Middle frontal gyrus (tissue), 1 donor: Measurements from ENCODE around the gene GJD2.

ENCODE experiments used
- DNase-seq: peaks from one replicate; pipeline ENCODE4 v3.0.0-alpha.2; 2015; ENCODE audit warnings: low spot score; ENCODE audit errors: extremely low spot score

Gene GJD2

GRCh38 chr15:34725556-34725955, 29.2 kb downstream of the GJD2 start:
- DNase-seq, result no peak

DNA sequence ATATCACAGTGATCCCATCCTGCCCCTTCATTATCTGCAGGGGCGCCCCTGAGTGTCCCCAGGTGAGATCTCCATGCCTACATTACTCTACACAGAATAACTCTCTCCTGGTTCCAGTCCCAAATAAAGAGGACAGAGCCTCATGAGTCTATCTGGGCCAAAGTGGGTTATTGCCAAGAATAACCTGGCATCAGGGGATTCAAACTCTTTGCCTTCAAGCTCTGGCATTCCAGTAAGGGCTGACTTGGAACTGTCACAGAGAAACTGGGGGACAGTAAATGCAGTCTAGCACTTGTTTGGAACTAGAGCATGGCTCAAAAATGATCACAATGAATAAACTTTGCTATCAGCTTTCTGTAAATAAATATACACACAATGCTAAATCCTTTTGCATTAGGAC, 30.3 kb downstream of the GJD2 start:
- DNase-seq, result no peak

DNA sequence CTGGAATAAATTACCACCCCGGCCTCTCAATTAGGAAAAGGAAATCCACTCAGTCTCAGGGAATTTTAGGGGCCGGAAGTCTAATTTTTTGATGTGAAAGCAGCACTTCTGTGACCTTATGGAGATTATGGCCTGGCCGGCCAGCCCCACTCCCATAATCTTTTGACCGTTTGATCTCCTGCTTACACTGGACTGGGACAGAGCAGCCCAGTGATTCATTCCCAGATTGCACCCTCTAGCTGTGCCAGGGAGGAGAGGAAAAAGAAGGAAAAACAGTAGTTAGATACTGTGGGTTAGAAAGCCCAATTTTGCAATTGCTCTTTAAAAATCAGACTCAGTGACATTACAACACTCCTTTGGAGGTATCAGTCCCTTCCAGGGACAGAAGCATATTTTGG, 32.4 kb downstream of the GJD2 start:
- DNase-seq, result no peak

GRCh38 chr15:34721802-34722438, 32.9 kb downstream of the GJD2 start:
- peak; percentile 22 for DNase-seq

- no peak for DNase-seq
Observed at GRCh38 chr15:34721157-34721801, 33.5 kb downstream of the GJD2 start.

DNA sequence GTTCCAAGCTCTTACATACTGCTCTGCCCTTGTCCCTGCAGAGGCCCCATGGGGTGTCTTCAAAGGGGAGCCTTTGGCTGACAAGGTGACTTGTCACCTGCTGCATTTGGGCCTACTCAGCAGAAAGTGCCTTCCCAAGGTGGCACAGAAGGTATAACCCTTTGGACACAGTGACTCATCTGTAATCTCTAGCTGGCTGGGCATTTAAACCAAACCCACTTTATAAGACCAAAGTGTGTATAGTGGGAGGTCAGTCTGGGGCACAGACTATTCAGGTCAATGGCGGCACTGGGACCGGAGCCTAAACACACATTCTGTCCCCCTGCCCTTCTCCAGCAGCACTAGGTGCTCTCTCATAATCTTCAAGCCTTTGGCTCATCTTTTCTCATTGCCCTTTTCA, 35.1 kb downstream of the GJD2 start:
- DNase-seq, result no peak

DNA sequence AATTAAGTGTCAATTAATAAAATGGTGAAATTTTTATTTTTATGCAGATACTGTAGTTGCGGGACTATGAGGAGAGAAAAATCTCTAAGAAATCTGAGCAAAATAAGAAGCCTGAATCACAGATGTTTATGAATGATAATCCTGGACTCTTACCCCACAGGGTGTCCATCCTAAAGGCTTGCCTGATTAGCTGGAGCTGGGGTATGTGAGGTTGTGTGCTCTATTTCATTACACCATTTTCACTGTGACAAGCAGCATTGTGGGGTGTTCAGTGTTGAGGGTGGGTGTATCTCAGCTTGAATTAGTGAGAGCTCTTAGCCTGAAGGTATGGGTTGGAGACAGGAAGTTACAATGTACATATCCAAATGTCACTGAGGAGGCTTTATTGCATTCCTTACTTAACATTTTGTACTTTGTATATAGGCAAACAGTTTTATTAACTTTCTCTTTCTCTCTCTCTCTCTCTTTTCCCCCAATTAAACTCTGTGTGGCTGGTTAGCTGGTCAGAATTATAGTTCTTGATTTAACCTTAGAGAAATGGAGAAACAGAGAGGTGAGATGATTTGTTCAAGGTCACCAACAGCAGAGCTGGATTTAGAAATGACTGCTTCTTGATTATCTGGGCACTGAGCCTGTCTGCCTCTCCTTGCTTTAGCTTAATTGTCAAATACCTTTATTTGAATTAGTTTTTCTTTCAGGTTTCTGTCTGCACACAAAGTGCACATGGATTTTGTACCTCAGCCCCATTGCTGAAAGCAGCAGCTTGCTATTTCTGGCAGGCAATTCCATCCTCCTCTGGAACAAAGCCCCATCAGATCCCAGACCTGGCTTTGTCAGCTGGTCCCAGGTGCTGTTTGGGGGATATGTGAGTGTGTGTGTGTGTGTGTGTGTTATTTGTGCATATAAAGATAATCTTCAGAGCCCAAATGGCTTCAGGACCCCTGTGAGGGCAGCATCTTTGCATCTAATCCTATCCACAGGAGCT, 35.8 kb downstream of the GJD2 start:
- no peak for DNase-seq

DNA sequence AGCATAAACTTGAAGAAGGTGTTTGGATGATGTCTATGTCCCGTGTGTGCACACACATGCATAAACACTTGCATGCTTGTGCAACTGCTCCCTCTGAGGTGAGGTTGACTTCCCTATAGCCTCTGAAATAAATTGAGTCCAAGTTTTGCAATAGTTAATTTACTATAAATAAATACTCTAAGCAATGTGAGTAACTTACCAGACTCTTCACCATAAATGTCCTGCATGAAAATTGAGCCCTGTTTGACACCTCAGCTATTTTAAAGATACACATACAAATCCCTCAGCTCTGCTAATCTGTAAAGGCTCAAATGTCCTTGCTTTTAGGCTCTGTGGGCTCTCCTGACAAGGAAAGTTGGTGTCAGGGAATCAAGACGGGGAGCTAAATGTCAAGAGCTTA, 37.1 kb downstream of the GJD2 start:
- DNase-seq, result no peak

GRCh38 chr15:34716111-34716510, 38.7 kb downstream of the GJD2 start:
- DNase-seq, result no peak

GRCh38 chr15:34714476-34715121, 40.2 kb downstream of the GJD2 start:
- no peak for DNase-seq

DNA sequence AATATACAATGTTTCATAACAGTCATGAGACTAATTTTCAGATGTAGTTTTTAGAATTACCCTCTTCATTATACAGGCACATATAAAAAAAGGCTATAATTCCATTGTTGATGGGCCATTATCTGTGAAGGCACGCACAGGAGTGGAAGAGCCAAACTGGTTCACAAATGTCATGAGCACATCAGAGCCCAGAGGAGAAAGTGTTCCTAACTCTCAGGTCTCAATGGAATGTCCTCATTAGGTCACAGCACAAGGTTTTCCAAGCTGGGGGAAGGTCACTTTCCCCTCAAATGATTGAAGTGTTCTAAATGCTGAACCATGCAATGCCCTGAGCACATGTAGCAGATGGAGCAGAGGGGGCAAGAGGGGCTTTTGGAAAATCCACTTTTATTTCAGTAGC, 41.2 kb downstream of the GJD2 start:
- DNase-seq, result no peak

- no peak for DNase-seq
Observed at GRCh38 chr15:34709866-34710265, 44.9 kb downstream of the GJD2 start.

DNA sequence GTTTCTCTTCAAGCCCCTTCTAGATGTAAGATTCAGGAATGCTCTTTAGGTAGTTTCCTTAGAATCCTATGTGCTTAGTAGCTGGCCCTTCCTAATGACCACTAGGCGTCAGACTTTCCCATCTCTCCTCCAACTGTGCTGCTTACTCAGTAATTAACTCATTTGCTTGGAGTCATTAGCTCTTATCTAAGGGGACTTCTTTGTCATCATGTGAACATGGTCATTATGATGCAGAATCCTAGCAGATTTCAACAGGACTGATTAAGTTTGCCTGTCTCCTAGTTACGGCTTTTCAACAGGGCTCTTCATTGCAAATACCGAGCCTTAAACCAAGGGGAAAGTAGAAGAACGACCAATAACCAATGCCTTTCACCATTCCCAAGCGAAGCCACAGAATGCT, 46.4 kb downstream of the GJD2 start:
- peak; percentile 16 for DNase-seq

GRCh38 chr15:34701536-34701935, 53.3 kb downstream of the GJD2 start:
- no peak for DNase-seq
